ENCODE data around the gene CAPN11. TPM values are rescaled to one million over a fixed set of nuclear protein-coding genes. Genes with fewer than 3 reads are reported as not detected.

CAPN11 gene
- total and polyA plus RNA-seq, 8 donors, result 0.15 to 0.19 (median 0.18) TPM; not detected in 5

DNA sequence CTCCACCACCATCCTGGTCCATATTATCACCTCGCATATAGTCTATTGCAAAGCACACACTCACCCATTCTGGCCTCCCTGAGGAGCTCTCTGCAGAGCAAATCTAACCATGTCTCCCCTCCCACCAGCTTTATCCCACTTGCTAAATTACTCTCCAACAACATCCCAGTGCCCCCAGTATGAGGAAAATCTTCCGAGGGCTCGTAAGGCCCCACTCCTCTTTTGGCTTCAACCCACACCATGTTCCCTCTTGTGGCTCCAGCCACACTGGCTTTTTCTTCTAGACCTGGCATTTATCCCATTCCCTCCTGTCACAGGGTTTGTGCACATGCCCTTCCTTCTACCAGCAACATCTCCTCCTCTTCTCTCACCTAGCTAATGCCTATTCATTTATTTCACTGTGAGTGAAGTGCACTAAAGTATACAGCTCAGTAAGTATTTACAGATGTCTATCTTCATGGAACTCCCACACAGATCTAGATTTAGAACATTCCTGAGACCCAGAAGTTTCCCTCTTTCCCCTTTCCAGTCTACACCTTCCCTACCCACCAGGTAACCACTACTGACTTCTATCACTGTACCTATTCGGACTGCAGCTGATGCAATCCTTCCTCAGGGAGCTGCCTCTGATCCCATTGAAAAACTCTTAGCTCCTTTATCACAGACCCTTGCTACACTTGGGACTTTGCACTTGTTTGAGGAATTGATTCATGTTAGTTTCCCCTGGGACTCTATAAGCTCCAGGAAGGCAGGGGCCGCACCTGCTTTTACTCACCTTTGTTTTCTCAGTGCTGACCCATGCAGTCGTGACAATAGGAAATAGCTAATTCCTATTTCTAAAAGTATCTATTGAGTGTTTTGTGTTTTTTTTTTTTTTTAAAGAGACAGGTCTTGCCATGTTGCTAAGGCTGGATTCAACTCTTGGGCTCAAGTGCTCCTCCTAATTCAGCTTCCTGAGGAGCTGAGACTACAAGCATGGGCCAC is 46.9 kb upstream of the CAPN11 start:
- no peak overlapping the region for H3K4me3 ChIP-seq
- H3K4me1 ChIP-seq, result peaks cover 8 to 19% (median 13%) of the 10 kb centered on the region in 4 donors
- WGBS, 5 donors, result 60 to 84% (median 65%) methylated on average over 6 of the region's 6 CpGs
- peak overlapping the region in 2 of 5 donors; percentile 30 to 47 for H3K27ac ChIP-seq
- TF ChIP-seq EP300 (IDR thresholded peaks at IDR 0.05) (no peak), CTCF (IDR thresholded peaks at IDR 0.05) (no peak), POLR2AphosphoS5 (IDR thresholded peaks at IDR 0.05) (no peak), POLR2A (IDR thresholded peaks at IDR 0.05) (no peak)
- peaks cover 30 to 90% (median 82%) of the 10 kb centered on the region in 4 donors for H3K36me3 ChIP-seq
- H3K27me3 ChIP-seq, result no peaks in the 10 kb centered on the region
- DNase-seq, result peak in 1 of 2 donors; percentile 79
- intact Hi-C loops (cut with DNase I; ENCODE audit: low total_unique reads), result no loop called here
- no peaks in the 10 kb centered on the region for H3K9me3 ChIP-seq

- WGBS, 5 donors, result 39 to 59% (median 51%) methylated on average over 3 of the region's 3 CpGs
- TF ChIP-seq POLR2A (IDR thresholded peaks at IDR 0.05) (no peak), CTCF (IDR thresholded peaks at IDR 0.05) (no peak), EP300 (IDR thresholded peaks at IDR 0.05) (no peak), POLR2AphosphoS5 (IDR thresholded peaks at IDR 0.05) (no peak)
Measured at GRCh38 chr6:44113414-44113813, 45.2 kb upstream of the CAPN11 start.

DNA sequence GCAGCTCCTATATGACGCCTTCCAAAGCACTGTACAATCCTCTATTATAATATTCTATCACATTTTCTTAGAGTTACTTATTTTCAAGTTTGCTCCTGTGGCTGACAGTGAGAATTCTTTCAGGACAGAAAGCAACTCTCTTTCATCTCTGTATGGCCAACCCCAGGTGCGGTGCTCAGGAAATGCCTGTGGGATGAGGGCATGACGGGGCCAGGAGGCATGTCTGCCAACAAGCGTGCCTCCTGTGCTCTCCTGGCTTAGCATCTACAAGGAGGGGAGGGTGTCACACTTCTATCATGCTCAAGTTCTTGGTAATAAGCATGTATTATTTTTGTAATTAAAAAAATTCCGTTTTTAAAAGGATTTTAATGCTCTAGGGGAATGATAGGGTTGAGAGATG is 42.8 kb upstream of the CAPN11 start:
- TF ChIP-seq POLR2AphosphoS5 (IDR thresholded peaks at IDR 0.05), result no peak
- no peak for TF ChIP-seq CTCF (IDR thresholded peaks at IDR 0.05)
- TF ChIP-seq POLR2A (IDR thresholded peaks at IDR 0.05), result no peak
- no peak for TF ChIP-seq EP300 (IDR thresholded peaks at IDR 0.05)
- intact Hi-C loops (cut with DNase I; ENCODE audit: low total_unique reads), result no loop called here
- Histone ChIP-seq H3K27ac (peak overlapping the region in 3 of 5 donors; percentile 44 to 63 (median 60)), H3K9me3 (no peaks in the 10 kb centered on the region), H3K4me3 (no peak overlapping the region), H3K4me1 (peaks cover 35 to 61% (median 48%) of the 10 kb centered on the region in 4 donors), H3K27me3 (no peaks in the 10 kb centered on the region), H3K36me3 (peaks cover 27 to 50% (median 44%) of the 10 kb centered on the region in 4 donors)
- WGBS, 5 donors, result 76 to 88% (median 77%) methylated on average over 5 of the region's 5 CpGs
- DNase-seq, result no peak

More at GRCh38 chr6:44113414-44113813, 45.2 kb upstream of the CAPN11 start:
- H3K27ac ChIP-seq, result no peak overlapping the region
- no peaks in the 10 kb centered on the region for H3K9me3 ChIP-seq
- no peak for DNase-seq
- peaks cover 30 to 75% (median 68%) of the 10 kb centered on the region in 4 donors for H3K36me3 ChIP-seq
- peaks cover 17 to 36% (median 25%) of the 10 kb centered on the region in 4 donors for H3K4me1 ChIP-seq
- no peak overlapping the region for H3K4me3 ChIP-seq
- no peaks in the 10 kb centered on the region for H3K27me3 ChIP-seq
- intact Hi-C loops (cut with DNase I; ENCODE audit: low total_unique reads), result no loop called here

DNA sequence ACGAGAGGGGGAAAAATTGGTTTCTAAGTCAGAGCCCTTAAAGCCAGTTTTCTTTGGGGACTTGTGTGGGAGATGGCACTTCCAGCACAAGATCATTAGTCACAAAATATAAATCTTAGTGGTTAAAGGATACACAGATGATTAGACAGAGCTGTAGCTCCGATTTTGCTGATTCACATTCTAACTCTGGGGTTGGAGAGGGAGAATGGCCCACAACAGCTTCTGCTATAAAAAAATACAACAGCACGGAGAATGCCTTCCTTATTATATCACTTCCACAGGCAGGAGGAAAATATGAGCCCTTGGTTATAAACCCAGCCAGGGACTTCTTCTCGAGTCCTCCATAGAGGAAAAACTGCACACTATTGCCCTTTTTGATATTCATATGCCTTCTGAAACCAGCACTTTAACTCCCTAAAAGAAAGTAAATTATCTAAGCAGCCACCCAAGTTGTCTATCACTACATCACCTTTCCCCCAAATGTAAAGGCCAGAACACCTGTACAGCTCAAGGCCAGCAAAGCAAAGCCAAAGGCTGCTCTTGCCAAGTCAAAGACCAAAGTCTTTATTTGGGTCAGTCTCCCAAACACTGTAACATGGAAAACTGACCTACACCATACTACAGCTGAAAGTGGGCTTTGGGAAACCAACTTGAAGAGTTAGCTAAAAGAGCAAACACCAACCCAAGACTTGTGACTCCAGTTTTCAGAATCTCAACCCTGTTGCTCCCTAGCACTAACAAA is 41.8 kb upstream of the CAPN11 start:
- H3K27ac ChIP-seq, result peak overlapping the region; percentile 34 to 63 (median 44)
- DNase-seq, result no peak
- no peaks in the 10 kb centered on the region for H3K9me3 ChIP-seq
- no peak overlapping the region for H3K4me3 ChIP-seq
- peaks cover 41 to 70% (median 55%) of the 10 kb centered on the region in 4 donors for H3K4me1 ChIP-seq
- no peaks in the 10 kb centered on the region for H3K27me3 ChIP-seq
- intact Hi-C loops (cut with DNase I; ENCODE audit: low total_unique reads), result no loop called here
- H3K36me3 ChIP-seq, result peaks cover 21 to 41% (median 35%) of the 10 kb centered on the region in 4 donors
- WGBS, 5 donors, result 29 to 50% (median 43%) methylated on average over 4 of the region's 4 CpGs
- TF ChIP-seq POLR2AphosphoS5 (IDR thresholded peaks at IDR 0.05), result no peak
- TF ChIP-seq POLR2A (IDR thresholded peaks at IDR 0.05), result no peak
- no peak for TF ChIP-seq CTCF (IDR thresholded peaks at IDR 0.05)
- TF ChIP-seq EP300 (IDR thresholded peaks at IDR 0.05), result no peak

All from stomach (tissue), 9 donors.